NCI-H2081 treated with DMSO at 0.1 percent for 48 hours (cell line): ENCODE measurements around the gene CLN6.
"Not testable (repeated sequence)": the region's sequence is repeated elsewhere in the genome, so short reads cannot be mapped to it uniquely, and the experiment has no call there.

Source experiments
- DNase-seq: peaks from one replicate; lab custom pipeline; 2025; lab: John Stamatoyannopoulos, UW

CLN6 gene

DNA sequence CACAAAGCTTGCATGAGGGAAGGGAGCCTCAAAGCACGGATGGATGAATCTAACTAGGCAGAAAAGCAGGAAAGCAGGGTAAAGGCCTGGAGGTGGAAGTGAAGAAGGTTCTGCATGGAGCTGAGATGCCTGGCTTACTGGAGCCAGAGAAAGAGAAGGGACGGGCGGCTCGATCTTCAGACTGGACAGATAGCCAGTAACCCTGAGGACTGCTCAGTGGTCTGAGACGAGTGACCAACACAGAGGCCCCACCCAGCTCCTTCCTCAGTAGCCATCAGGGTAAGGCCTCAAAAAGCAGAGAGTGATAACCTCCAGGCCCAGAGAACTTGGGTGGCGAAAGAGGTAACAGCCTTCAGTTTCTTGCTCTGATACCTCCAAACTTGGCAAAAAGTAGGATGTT is 6.4 kb downstream of the CLN6 start:
- DNase-seq = no peak

GRCh38 chr15:68222432-68222743 is 7.1 kb downstream of the CLN6 start:
- not testable (repeated sequence) for DNase-seq

DNA sequence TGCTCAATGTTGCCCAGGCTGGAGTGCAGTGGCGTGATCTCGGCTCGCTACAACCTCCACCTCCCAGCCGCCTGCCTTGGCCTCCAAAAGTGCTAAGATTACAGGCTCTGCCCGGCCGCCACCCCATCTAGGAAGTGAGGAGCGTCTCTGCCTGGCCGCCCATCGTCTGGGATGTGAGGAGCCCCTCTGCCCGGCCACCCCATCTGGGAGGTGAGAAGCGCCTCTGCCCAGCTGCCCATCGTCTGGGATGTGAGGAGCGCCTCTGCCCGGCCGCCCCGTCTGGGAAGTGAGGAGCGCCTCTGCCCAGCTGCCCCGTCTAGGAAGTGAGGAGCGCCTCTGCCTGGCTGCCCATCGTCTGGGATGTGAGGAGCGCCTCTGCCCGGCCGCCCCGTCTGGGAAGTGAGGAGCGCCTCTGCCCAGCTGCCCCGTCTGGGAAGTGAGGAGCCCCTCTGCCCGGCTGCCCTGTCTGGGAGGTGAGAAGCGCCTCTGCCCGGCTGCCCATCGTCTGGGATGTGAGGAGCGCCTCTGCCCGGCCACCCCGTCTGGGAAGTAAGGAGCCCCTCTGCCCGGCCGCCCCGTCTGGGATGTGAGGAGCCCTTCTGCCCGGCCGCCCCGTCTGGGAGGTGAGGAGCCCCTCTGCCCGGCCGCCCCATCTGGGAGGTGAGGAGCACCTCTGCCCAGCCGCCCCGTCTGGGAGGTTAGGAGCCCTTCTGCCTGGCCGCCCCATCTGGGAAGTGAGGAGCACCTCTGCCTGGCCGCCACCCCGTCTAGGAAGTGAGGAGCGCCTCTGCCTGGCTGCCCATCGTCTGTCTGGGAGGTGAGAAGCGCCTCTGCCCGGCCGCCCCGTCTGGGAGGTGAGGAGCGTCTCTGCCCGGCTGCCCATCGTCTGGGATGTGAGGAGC is 7.7 kb downstream of the CLN6 start:
- DNase-seq = not testable (repeated sequence)

GRCh38 chr15:68220967-68221366 is 8.6 kb downstream of the CLN6 start:
- DNase-seq = no peak

DNA sequence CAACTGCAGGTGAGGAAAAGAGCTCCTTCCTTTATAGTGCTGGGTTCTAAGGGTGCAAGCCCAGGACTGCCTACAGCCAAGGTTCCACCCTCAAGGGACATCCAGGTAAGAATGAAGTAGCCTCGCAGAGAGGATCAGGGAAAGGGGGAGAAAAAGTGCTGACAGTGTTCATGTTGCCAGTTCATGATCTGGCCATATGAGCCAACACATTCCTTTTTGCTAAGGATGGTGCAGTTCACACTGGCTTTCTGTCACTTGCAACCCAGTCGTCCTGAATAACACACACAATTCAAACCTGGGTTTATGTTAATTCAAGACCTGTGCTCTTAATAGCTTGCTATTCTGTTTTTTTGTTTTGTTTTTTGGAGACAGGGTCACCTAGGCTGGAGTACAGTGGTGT is 9.0 kb downstream of the CLN6 start:
- DNase-seq = no peak

GRCh38 chr15:68218847-68219798 is 10.4 kb downstream of the CLN6 start:
- DNase-seq = no peak

GRCh38 chr15:68218331-68218730 is 11.2 kb downstream of the CLN6 start:
- DNase-seq = no peak

DNA sequence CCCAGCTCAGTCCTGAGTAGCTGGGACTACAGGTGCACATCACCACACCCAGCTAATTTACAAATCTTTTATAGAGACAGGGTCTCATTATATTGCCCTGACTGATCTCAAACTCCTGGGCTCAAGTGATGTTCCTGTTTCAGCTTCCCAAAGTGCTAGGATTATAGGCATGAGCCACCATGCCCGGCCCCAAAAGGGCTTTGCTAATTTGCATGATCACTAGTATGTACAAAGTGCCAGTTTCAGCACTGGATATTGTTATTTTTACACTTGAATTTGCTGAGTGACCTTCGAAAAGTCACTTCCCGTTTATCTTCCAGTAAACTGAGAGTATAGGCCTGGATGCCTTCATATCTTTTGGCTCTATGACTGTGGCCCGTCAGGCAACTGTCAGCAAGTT is 12.2 kb downstream of the CLN6 start:
- no peak for DNase-seq

DNA sequence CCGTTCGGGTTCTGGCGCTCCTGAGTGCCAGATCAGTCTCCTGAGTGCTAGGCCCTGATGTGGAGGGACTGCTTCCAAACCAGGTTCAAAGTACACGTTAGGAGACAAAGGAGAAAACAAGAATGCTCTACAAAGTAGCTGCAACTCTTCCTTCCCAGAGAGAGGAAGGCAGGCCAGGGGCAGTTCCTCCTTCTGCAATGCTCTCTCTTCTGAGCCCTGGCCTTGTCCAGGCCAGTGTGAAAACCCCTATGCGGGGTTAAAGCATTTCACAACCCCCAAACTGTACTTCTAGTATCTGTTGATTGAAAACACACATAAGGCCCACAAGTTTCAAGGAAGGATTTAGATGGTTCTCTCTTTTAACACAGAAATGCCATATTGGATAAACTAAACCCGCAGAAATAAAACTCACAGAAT is 14.7 kb downstream of the CLN6 start:
- no peak for DNase-seq

- no peak for DNase-seq
These were observed 15.3 kb downstream of the CLN6 start for GRCh38 chr15:68213991-68214837.

GRCh38 chr15:68213491-68213845 is 16.1 kb downstream of the CLN6 start:
- DNase-seq = not testable (repeated sequence)

- DNase-seq = no peak
These were observed 17.7 kb downstream of the CLN6 start for GRCh38 chr15:68211656-68212320.

GRCh38 chr15:68210821-68211655 is 18.5 kb downstream of the CLN6 start:
- no peak for DNase-seq

GRCh38 chr15:68210409-68210756 is 19.1 kb downstream of the CLN6 start:
- DNase-seq = no peak

GRCh38 chr15:68209735-68210408 is 19.7 kb downstream of the CLN6 start:
- no peak for DNase-seq

DNA sequence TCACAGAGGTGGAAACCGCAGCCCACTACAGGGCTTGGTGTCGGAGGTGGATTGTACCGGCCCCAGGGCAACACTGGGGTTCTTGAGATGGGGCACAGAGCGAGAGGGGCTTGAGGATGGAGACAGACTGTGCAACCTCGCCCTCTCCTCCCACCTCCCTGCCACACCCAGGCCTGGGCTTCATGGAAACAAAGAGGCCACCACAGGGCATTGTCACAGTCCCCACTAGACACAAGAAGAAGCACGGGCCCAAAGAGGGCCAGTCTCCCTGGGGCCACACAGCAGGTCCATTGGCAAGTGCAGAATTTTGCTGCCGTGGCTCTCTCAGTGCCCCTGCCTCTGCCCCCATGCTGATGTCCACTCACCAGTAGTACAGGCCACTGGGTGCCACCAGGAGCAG is 20.3 kb downstream of the CLN6 start:
- DNase-seq = no peak

DNA sequence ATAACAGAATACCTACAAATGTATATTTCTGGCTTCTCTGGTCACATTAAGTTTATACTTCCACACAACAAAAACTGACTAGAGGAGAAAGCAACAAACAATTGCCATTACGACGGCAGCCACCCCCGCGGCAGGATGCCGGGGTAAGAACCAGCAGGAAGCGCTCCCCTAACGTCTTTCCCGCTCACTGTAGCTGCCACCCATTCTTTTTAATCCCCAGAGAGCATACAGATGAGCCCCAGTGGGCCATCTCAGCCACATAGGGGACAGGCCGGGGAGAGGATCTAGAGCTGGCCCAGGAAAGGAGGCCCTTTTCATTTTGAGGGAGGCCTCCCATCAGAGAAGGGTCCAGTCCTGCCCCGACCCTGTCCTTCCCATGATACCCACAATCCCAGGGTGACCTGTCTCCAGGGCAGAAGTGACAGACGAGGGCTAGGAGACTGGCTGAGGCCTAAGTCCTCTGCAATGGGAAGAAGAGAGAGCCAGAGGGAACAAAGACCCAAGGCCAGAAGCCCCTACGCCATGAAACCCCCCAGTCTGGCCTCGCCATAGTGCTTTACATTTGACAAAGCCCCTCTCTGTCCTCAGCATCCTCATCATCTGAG is 20.8 kb downstream of the CLN6 start:
- no peak for DNase-seq

DNA sequence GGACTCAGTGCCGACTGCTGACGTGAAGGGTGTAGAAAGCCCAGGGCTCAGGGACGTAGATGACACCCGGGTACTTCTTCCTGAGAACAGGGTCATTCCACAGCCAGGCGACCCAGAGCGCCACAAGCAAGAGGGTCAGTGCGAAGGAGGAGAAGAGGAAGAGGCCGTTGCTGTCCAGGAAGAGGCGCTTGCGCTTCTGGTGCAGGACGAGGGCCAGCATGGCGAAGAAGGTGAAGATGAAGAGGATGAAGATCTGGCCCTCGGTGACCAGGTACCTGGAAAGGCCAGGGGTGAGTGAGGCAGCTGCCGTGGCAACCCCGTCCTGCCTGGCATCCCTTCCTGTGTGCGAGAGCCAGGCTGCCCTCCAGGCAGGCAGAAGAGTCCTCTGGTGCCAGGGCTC is 21.4 kb downstream of the CLN6 start:
- DNase-seq = no peak

GRCh38 chr15:68207176-68207935 is 22.2 kb downstream of the CLN6 start:
- no peak for DNase-seq
